AG04449 (cell line): ENCODE measurements around the gene LACC1.

Source experiments
- CTCF ChIA-PET: fragments of 350-600 bp; formaldehyde crosslinking; extraction: SDS; loops from one replicate; lab custom pipeline; 2021; ENCODE audit warnings: antibody characterized with exemption; lab: Yijun Ruan, JAX
- POLR2A ChIA-PET: fragments of 400-600, 350-600 bp; formaldehyde crosslinking; extraction: SDS; loops from one replicate; lab custom pipeline; 2020; ENCODE audit warnings: antibody characterized with exemption, inconsistent platforms; lab: Yijun Ruan, JAX
- DNase-seq: peaks from one replicate; pipeline ENCODE4 v3.0.0-alpha.2; 2010; ENCODE audit warnings: low read depth, low spot score
- H3K4me3 ChIP-seq: 2 replicates; pipeline ENCODE4 v1.5.1; 2011; ENCODE audit warnings: low read depth, mild to moderate bottlenecking, control low read depth, low read length
- CTCF ChIP-seq: IDR thresholded peaks from one replicate; pipeline ENCODE4 v1.5.1; 2011; ENCODE audit warnings: mild to moderate bottlenecking, moderate library complexity, low read length, control low read depth, inconsistent platforms; ENCODE audit not compliant: insufficient read depth; ENCODE audit errors: missing control alignments

The LACC1 gene

GRCh38 chr13:43872181-43872580 is 7.5 kb upstream of the LACC1 start:
- H3K4me3 ChIP-seq: no peak overlapping the region
- ChIA-PET POLR2A (no interaction called here), CTCF (interaction anchor here (0.7 to 2.2 kb wide), 8 partner anchors 8 to 1277 kb away, joined by 3 to 14 read pairs (median 3); no protein-coding TSS in a partner anchor)
- DNase-seq: no peak
- no peak for TF ChIP-seq CTCF

- POLR2A ChIA-PET: no interaction called here
- no peak overlapping the region for H3K4me3 ChIP-seq
- TF ChIP-seq CTCF: peak; percentile 16
- DNase-seq: no peak
- CTCF ChIA-PET: interaction anchor here (0.7 to 3.0 kb wide), 9 partner anchors 9 to 789 kb away, joined by 3 to 14 read pairs (median 5); no protein-coding TSS in a partner anchor
Measured at GRCh38 chr13:43874504-43875092, 5.1 kb upstream of the LACC1 start.

GRCh38 chr13:43876366-43876765 is 3.3 kb upstream of the LACC1 start:
- POLR2A ChIA-PET: no interaction called here
- no peak for TF ChIP-seq CTCF

GRCh38 chr13:43877326-43877725 is 2.4 kb upstream of the LACC1 start:
- POLR2A ChIA-PET: no interaction called here
- no peak for DNase-seq
- no peak for TF ChIP-seq CTCF

More at GRCh38 chr13:43876366-43876765, 3.3 kb upstream of the LACC1 start:
- DNase-seq: no peak
- CTCF ChIA-PET: interaction anchor here (0.9 to 3.0 kb wide), 8 partner anchors 27 to 1281 kb away, joined by 3 to 14 read pairs (median 3); no protein-coding TSS in a partner anchor
- no peak overlapping the region for H3K4me3 ChIP-seq

GRCh38 chr13:43877766-43878165 is 1.9 kb upstream of the LACC1 start:
- TF ChIP-seq CTCF: no peak
- no peak overlapping the region for H3K4me3 ChIP-seq
- CTCF ChIA-PET: interaction anchor here (1.2 to 1.5 kb wide), 2 partner anchors 9 to 1282 kb away, joined by 3 to 5 read pairs; no protein-coding TSS in a partner anchor
- POLR2A ChIA-PET: no interaction called here
- no peak for DNase-seq

More at GRCh38 chr13:43877326-43877725, 2.4 kb upstream of the LACC1 start:
- H3K4me3 ChIP-seq: no peak overlapping the region
- CTCF ChIA-PET: interaction anchor here (1.2 to 1.5 kb wide), 2 partner anchors 9 to 1282 kb away, joined by 3 to 5 read pairs; no protein-coding TSS in a partner anchor

GRCh38 chr13:43878892-43879754 is 581 bp upstream of the LACC1 start, which contains the start of gene CCDC122:
CCDC122 (minus strand) TSS chr13:43879740; CDS start chr13:43869376, 10,364 bp downstream.
- no peak for DNase-seq
- peak within 1 kb of the TSS; percentile 69 for H3K4me3 ChIP-seq
- CTCF ChIA-PET: interaction anchor here (1.2 to 1.7 kb wide), 3 partner anchors 11 to 795 kb away, joined by 3 to 8 read pairs (median 5); no protein-coding TSS in a partner anchor
- POLR2A ChIA-PET: interaction anchor here (0.7 to 1.3 kb wide), 4 partner anchors 74 to 784 kb away, joined by 3 to 4 read pairs (median 4); no protein-coding TSS in a partner anchor
- TF ChIP-seq CTCF: no peak
